ENCODE data around the gene SH3PXD2B. TPM values are rescaled to one million over a fixed set of nuclear protein-coding genes. Genes with fewer than 3 reads are reported as not detected.

The SH3PXD2B gene
- total RNA-seq (2014; rRNA removed; shearing (Covaris generic)), result 36.7 and 47.7 TPM in 2 replicates

DNA sequence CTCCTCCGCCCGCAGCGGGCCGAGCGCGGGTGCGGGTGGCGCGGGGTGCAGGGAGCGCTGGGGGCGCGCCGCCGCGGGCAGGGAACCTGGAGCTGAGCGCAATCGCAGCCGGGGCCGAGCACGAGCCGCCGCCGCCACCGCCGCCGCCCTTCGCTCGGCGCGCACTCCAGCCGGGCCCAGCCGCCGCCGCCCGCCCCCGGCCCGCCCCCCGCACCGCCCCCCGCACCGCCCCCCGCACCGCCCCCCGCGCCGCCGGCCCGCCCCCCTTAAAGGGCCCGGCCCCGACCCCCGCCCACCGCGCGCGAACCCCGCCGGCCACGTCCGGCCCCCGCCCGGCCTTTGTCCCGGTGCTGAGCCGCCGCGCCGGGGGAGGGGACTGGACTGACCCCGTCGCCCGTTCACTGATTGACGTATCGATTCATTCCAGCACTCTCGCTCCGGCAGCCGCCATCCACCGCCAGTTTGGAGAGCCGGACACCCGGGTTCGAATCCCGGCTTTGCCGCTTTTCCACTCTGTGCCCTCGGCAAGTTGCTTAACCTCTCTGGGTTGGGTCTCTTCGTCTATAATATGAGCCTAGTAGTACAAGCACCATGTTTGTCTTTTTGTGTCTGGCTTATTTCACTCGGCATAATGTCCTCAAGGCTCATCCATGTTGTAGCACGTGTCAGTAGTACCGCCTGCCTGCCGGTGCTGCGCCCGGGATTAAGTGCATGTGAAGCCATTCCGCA is at the start of gene SH3PXD2B:
TSS of gene SH3PXD2B (minus strand) at position 168 of the 729 bp plus-strand sequence. CDS start 173 bp downstream, outside the sequence.
- peak; percentile 94 for DNase-seq
- Histone ChIP-seq H3K27me3 (ENCODE audit: control insufficient read depth, insufficient read depth, low read length) (no peaks in the 10 kb centered on the region), H3K36me3 (replicated peaks; ENCODE audit: control insufficient read depth, insufficient read depth, low read length) (peaks cover 2% of the 10 kb centered on the region), H3K4me3 (ENCODE audit: insufficient read depth, low read depth, low read length) (peak within 1 kb of the TSS; percentile 92)

DNA sequence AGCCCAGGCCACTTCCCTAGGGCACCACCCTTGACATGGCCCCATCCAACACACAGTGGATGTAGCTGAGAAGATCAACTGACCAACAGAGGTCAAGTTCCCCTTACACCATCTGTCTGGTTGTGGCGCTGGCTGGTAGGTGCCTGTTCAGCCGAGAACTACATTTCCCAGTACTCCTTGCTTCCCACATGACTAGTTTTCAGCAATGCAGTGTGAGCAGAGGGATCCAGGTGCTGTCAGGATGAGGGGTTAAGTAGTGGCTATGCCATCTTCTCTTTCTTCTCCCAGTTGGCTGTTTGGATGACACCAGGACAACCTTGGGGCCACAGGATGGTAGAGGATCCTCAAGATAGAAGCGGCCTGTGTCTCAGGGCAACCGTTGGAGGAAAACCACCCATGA is 48.6 kb upstream of the SH3PXD2B start:
- H3K27me3 ChIP-seq (ENCODE audit: control insufficient read depth, insufficient read depth, low read length), result no peaks in the 10 kb centered on the region; the same call in 1 of the 2 replicates
- peak; percentile 78 for DNase-seq
- no peaks in the 10 kb centered on the region for H3K36me3 ChIP-seq (replicated peaks; ENCODE audit: control insufficient read depth, insufficient read depth, low read length)
- no peak overlapping the region for H3K4me3 ChIP-seq (ENCODE audit: insufficient read depth, low read depth, low read length)

DNA sequence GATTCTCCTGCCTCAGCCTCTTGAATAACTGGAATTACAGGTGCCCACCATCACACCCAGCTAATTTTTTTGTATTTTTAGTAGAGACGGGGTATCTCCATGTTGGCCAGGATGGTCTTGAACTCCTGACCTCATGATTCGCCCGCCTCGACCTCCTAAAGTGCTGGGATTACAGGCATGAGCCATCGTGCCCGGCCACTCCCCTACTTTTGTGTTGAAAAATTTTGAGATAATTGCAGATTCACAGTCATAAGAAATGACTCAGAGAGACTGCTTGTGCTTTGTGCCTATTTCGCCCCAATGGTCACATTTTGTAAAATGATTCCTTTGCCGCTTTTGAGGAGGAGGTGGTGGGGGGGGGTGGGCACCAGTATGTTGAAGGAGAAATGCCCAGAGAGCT is 48.1 kb upstream of the SH3PXD2B start:
- Histone ChIP-seq H3K4me3 (ENCODE audit: insufficient read depth, low read depth, low read length) (no peak overlapping the region), H3K36me3 (replicated peaks; ENCODE audit: control insufficient read depth, insufficient read depth, low read length) (no peaks in the 10 kb centered on the region), H3K27me3 (ENCODE audit: control insufficient read depth, insufficient read depth, low read length) (no peaks in the 10 kb centered on the region; the same call in 1 of the 2 replicates)
- DNase-seq, result no peak

DNA sequence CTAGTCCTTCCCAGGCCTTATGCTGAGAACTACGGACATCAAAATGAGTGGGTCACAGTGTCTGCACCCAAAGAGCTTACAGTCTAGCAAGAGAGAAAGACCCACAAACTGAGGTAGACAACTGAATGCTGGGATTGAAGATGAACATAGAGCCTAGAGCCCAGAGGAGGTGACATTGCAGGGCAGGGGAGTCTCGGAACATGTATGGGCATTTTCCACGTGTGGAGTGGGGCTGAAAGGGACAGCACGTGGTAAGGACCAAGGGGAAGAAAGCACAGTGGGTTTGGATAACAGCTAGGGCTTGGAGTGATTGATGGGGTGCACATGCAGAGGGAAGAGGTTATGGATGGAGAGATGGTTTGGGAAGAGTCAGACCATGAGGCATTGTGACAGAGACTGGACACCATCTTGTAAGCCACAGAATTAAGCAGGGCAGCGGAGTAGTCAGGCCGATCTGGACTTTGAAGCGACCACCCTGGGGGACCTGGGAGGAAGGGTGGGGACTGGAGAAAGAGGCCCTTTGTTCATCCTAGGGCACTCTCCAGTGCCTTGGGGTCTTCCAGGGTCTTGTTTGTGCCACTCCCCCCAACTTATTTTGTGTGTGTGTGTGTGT is 47.5 kb upstream of the SH3PXD2B start:
- DNase-seq, result no peak
- H3K4me3 ChIP-seq (ENCODE audit: insufficient read depth, low read depth, low read length), result no peak overlapping the region
- no peaks in the 10 kb centered on the region; the same call in 1 of the 2 replicates for H3K27me3 ChIP-seq (ENCODE audit: control insufficient read depth, insufficient read depth, low read length)
- H3K36me3 ChIP-seq (replicated peaks; ENCODE audit: control insufficient read depth, insufficient read depth, low read length), result no peaks in the 10 kb centered on the region

DNA sequence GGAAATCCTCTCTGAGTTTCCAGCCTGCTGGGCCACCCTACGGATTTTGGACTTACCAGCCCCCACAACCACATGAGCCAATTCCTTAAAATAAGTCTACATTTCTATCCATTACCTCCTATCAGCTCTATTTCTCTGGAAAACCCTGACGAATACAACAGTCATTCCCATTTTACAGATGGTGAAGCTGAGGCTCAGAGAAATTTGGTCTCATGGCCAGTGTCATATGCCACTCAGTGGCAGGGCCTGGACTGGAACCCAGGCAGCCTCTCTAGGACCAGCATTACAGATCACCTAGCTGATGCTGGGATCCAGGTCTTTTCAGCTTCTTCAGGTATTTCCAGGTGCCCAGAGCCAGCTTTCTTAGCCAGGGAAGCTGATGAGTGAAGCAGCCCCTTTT is 45.0 kb upstream of the SH3PXD2B start:
- no peaks in the 10 kb centered on the region for H3K36me3 ChIP-seq (replicated peaks; ENCODE audit: control insufficient read depth, insufficient read depth, low read length)
- no peak for DNase-seq
- no peak overlapping the region for H3K4me3 ChIP-seq (ENCODE audit: insufficient read depth, low read depth, low read length)
- no peaks in the 10 kb centered on the region; the same call in 1 of the 2 replicates for H3K27me3 ChIP-seq (ENCODE audit: control insufficient read depth, insufficient read depth, low read length)

DNA sequence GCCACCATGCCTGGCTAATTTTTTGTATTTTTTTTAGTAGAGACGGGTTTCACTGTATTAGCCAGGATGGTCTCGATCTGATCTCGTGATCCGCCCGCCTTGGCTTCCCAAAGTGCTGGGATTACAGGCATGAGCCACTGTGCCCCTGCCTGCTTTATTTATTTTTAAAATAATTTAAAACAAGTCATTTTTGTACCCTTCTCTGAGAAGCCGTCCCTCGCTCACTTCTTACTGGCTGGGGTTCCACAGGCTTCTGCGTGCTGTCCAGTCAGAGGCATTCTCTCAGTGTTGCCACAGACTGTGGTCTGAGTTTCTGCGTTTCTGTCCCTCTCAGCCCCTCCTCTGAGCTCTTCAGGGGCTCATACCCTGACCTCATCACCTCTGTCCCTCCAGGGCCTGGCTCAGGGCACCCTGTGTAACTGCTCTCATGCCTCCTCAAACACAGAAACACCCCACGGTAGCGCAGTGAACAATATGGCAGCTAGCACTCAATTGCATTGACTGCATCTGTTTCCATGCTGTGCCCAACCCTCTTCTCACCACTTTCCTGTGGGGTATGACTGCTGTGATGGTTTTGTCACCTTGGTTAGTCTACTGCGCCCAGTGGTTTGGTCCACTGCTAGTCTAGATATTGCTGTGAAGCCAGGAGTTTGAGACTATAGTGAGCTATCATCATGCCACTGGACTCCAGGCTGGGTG is 44.3 kb upstream of the SH3PXD2B start:
- DNase-seq, result no peak
- Histone ChIP-seq H3K4me3 (ENCODE audit: insufficient read depth, low read depth, low read length) (no peak overlapping the region), H3K36me3 (replicated peaks; ENCODE audit: control insufficient read depth, insufficient read depth, low read length) (no peaks in the 10 kb centered on the region), H3K27me3 (ENCODE audit: control insufficient read depth, insufficient read depth, low read length) (no peaks in the 10 kb centered on the region)

DNA sequence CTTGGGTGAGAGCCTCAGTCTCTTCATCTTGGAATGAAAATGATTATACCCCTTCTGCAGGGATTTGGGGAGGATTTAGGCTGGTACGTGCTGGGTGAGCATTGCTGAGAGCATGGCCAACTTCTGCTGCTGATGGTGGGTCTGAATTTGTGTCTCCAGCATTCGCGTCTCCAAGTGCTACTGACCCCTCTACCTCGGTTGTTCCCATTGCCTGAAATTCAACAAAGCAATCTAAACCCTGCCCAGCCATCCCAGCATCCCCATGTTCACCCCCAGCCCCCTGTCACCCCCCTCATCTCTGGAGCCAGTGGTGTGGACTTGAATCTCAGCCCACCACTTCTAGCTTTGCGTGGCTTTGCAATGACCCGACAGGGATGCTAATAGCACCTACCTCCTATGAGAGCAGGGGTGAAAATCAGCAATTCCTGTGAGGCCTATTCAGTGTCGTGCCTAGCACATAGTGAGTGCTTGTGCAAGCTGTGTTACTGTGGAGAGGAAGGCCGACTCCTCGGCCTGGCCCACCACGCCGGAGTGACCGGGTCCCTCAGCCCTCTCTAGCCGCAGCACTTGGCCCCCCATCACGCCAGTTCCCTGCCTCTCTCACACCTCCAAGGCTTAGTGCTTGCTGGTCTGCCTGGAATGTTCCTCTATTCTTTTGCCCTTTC is 43.4 kb upstream of the SH3PXD2B start:
- no peak overlapping the region for H3K4me3 ChIP-seq (ENCODE audit: insufficient read depth, low read depth, low read length)
- H3K36me3 ChIP-seq (replicated peaks; ENCODE audit: control insufficient read depth, insufficient read depth, low read length), result no peaks in the 10 kb centered on the region
- H3K27me3 ChIP-seq (ENCODE audit: control insufficient read depth, insufficient read depth, low read length), result no peaks in the 10 kb centered on the region
- no peak for DNase-seq

DNA sequence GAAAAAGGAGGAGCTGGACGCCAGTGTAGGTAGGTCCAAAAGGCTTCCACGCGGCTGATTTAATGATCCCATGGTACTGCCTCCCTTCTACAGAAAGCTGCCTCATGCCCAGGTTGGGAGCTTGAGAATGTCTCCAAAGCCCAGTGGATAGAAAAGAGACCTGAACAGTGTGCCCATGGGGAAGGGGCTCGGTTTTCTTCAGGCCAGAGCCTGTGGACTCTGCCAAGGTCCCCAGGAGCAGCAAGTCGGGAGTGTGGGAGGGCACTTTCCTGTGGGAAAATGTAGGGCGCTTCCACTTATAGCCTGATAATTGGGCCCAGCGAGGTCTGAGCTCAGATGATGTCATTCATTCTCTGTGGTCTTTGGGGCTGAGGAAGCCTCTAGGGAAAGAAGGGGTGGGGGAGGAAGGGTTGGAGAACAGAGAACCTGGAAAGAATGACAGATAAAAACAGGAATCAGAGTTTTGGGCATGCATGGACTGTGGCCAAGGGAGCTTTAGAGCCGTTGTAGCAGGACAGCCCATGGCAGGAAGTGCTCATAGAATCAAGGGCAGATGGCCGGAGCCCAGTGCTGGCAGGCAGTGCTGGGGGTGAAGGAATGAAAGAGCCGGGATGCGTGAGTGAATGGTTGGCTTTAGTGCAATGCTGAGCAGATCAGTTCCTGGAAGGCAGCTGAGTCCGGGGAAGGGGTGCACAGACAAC is 42.5 kb upstream of the SH3PXD2B start:
- H3K36me3 ChIP-seq (replicated peaks; ENCODE audit: control insufficient read depth, insufficient read depth, low read length), result no peaks in the 10 kb centered on the region
- DNase-seq, result no peak

DNA sequence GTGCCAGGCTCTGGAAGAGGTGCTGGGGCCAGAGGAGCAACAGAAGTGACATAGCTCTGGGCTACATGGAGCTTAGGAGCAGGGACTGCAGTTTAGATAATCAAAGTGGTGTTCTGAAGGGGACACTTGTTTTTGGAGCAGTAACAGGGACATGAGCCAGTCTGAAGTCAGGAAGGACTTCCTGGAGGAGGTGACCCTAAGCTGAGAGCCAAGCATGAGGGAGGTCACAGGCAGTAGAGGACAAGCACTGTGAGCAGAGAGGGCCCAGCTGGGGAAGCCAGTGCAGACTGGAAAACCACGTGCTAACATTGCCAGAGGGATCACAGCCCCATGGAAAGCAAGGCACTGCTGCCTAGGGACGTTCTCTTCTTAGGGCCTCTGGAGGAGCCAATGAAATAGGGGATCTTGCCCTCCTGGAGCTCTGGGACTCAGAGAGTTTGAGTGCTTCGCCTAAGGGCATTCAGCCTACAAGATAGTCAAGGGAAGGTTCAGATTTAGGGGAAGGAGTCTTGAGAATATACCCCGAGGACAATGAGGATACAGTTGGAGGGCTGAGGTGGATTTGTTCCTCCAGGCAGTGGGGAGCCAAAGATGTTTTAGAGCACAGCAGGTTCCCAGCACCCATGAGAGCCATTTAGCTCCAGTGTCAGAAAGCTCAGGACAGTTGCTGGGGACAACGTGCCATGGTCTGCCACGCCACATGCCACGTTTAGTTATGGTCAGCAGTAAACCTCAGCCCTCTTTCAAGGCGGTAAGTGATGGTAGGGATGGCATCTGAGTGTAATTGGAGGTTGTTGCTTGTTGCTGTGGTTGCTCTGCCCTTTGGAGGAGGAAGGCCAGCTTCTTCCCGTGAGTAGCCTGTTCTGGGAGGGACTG is 40.5 kb upstream of the SH3PXD2B start:
- Histone ChIP-seq H3K4me3 (ENCODE audit: insufficient read depth, low read depth, low read length) (no peak overlapping the region), H3K36me3 (replicated peaks; ENCODE audit: control insufficient read depth, insufficient read depth, low read length) (no peaks in the 10 kb centered on the region), H3K27me3 (ENCODE audit: control insufficient read depth, insufficient read depth, low read length) (no peaks in the 10 kb centered on the region)
- no peak for DNase-seq

More for the DNA sequence above, 42.5 kb upstream of the SH3PXD2B start:
- H3K4me3 ChIP-seq (ENCODE audit: insufficient read depth, low read depth, low read length), result no peak overlapping the region
- H3K27me3 ChIP-seq (ENCODE audit: control insufficient read depth, insufficient read depth, low read length), result no peaks in the 10 kb centered on the region

DNA sequence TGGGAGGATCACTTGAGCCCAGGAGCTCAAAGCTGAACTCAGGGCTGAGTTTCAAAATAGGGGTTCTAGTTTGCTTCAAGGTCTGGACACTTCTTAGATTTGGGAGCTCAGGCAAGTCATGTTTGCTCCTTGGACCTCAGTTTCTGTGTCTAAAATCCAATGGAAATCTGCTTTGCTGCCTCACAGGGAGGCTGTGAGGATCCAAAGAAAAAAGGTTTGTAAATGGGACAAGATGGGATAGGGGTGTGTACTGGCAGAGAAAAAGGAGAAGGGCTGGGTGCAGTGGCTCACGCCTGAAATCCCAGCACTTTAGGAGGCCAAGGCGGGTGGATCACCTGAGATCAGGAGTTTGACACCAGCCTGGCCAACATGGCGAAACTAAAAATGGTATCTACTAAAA is 39.6 kb upstream of the SH3PXD2B start:
- no peak for DNase-seq
- no peaks in the 10 kb centered on the region for H3K27me3 ChIP-seq (ENCODE audit: control insufficient read depth, insufficient read depth, low read length)
- H3K4me3 ChIP-seq (ENCODE audit: insufficient read depth, low read depth, low read length), result no peak overlapping the region
- H3K36me3 ChIP-seq (replicated peaks; ENCODE audit: control insufficient read depth, insufficient read depth, low read length), result no peaks in the 10 kb centered on the region

DNA sequence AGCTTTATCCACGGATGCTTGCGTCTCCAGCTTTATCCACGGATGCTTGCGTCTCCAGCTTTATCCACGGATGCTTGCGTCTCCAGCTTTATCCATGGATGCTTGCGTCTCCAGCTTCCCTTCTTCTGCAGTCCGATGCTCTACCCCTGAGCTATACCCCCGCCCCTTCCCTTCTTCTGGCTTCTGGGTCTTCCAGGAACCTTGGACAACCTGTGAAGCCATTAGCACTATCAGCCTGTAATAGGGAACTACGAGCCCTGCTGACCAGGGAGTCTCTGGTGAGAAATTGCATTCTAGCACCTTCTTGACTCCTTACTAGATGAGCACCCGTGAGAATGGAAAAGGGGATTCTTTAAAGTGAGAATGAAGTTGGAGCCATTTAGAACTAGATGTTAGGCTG is 39.1 kb upstream of the SH3PXD2B start:
- no peaks in the 10 kb centered on the region for H3K36me3 ChIP-seq (replicated peaks; ENCODE audit: control insufficient read depth, insufficient read depth, low read length)

DNA sequence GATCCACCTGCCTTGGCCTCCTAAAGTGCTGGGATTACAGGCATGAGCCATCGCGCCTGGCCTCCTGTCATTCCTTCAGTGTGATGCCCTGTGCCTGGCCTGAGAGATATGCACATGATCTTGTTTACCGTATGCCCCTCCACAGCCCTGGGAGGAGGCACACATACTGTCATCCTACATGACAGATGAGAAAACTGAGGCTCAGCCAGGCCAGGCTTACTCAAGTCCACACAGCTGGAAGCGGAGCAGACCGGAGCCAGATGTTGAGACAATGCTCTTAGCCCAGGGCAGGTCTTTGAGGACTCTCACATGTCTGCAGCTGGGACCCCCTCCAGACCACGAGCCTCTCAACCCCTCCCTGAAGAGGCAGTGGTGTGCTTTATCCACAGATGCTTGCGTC is 38.7 kb upstream of the SH3PXD2B start:
- no peak for DNase-seq
- Histone ChIP-seq H3K4me3 (ENCODE audit: insufficient read depth, low read depth, low read length) (no peak overlapping the region), H3K36me3 (replicated peaks; ENCODE audit: control insufficient read depth, insufficient read depth, low read length) (no peaks in the 10 kb centered on the region), H3K27me3 (ENCODE audit: control insufficient read depth, insufficient read depth, low read length) (no peaks in the 10 kb centered on the region)

More for the DNA sequence above, 39.1 kb upstream of the SH3PXD2B start:
- Histone ChIP-seq H3K27me3 (ENCODE audit: control insufficient read depth, insufficient read depth, low read length) (no peaks in the 10 kb centered on the region), H3K4me3 (ENCODE audit: insufficient read depth, low read depth, low read length) (no peak overlapping the region)
- DNase-seq, result no peak

DNA sequence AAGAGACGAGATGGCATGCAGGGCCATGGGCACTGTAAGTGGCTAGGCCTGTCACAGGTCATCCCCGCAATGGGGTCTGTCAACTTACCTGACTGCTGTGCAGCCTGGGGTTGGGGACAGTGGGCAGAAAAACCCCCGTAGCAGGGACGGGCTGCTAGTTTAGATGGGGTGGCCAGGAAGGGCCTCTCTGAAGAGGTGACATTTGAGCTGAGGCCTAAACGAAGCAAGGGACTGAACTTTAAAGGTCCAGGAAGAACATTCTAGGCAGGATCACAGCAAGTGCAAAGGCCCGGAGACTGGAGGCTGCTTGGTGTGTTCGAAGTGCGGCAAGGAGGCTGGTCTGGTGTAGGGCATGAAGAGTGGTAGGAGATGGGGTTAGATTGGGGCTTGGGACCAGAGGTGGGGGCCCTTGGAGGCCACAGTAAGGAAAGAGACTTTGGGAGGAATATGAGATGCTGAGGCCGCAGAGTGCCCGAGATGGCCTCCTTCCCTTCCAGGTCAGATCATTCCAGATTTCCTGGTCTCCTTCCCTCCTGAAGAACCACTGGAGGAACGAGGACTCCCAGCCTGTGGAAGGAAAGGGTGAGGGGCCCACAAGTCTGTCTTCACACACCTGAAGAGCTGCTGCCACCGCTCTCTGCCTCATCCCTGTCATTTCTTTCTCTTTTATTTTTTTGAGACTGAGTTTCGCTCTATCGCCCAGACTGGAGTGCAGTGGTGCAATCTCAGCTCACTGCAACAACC is 37.9 kb upstream of the SH3PXD2B start:
- Histone ChIP-seq H3K36me3 (replicated peaks; ENCODE audit: control insufficient read depth, insufficient read depth, low read length) (no peaks in the 10 kb centered on the region), H3K4me3 (ENCODE audit: insufficient read depth, low read depth, low read length) (no peak overlapping the region), H3K27me3 (ENCODE audit: control insufficient read depth, insufficient read depth, low read length) (no peaks in the 10 kb centered on the region)
- no peak for DNase-seq
